Osteoblast (primary cell): ENCODE measurements around the gene MYO1G. TPM values are rescaled to one million over a fixed set of nuclear protein-coding genes. Genes with fewer than 3 reads are reported as not detected.
A peak's percentile ranks its signal among the peaks of the same experiment; 100 is the strongest.

Experiments
- DNase-seq: peaks from one replicate; pipeline ENCODE4 v3.0.0; 2011; ENCODE audit warnings: low spot score, mixed read lengths; ENCODE audit not compliant: insufficient read length; ENCODE audit errors: missing footprints
- H2AFZ ChIP-seq: 2 replicates; pipeline ENCODE4 v1.6.0; 2011; ENCODE audit warnings: mild to moderate bottlenecking, low read length
- H3K27ac ChIP-seq: 2 replicates; pipeline ENCODE4 v1.5.1; 2011; ENCODE audit warnings: mild to moderate bottlenecking, low read depth, low read length, moderate library complexity
- H3K27me3 ChIP-seq: 2 replicates; pipeline ENCODE4 v1.6.0; 2012; ENCODE audit warnings: mild to moderate bottlenecking, control low read depth, inconsistent platforms, low read length, moderate library complexity; ENCODE audit not compliant: insufficient read depth
- H3K36me3 ChIP-seq: 2 replicates; pipeline ENCODE4 v1.5.1; 2011; ENCODE audit warnings: mild to moderate bottlenecking, low read length, control low read depth, moderate library complexity; ENCODE audit not compliant: insufficient read depth
- H3K4me1 ChIP-seq: 2 replicates; pipeline ENCODE4 v1.5.1; 2011; ENCODE audit warnings: mild to moderate bottlenecking, low read length, control low read depth, moderate library complexity; ENCODE audit not compliant: insufficient read depth
- H3K4me2 ChIP-seq: 2 replicates; pipeline ENCODE4 v1.6.0; 2011; ENCODE audit warnings: mild to moderate bottlenecking, low read length; ENCODE audit not compliant: insufficient read depth
- H3K4me3 ChIP-seq: fragments of 200-600 bp; sonication (generic); 3 replicates; pipeline ENCODE4 v1.5.1; 2012; ENCODE audit warnings: mild to moderate bottlenecking, low read length, inconsistent platforms; ENCODE audit not compliant: insufficient read depth
- H3K79me2 ChIP-seq: 2 replicates; pipeline ENCODE4 v1.6.0; 2012; ENCODE audit warnings: mild to moderate bottlenecking, low read length, control low read depth, inconsistent platforms; ENCODE audit not compliant: insufficient read depth
- H3K9me3 ChIP-seq: 2 replicates; pipeline ENCODE4 v1.5.1; 2011; ENCODE audit warnings: low read depth, low read length, control low read depth
- H4K20me1 ChIP-seq: 2 replicates; pipeline ENCODE4 v1.6.0; 2012; ENCODE audit warnings: mild to moderate bottlenecking, low read length, control low read depth; ENCODE audit not compliant: insufficient read depth
- CTCF ChIP-seq: IDR thresholded peaks from 2 replicates; pipeline ENCODE4 v1.5.1; 2011; ENCODE audit warnings: mild to moderate bottlenecking, low read depth, low read length, moderate library complexity; ENCODE audit errors: extremely low read depth
- total RNA-seq: library from RNA; depleted of rRNA; stranded (reverse); fragments of >200 nt; gene quantifications from 2 replicates; pipeline ENCODE4 v1.2.3, GENCODE V29; 2012

The MYO1G gene
- total RNA-seq, 1 donor = 0.36 TPM

GRCh38 chr7:44985900-44986217 is 7.0 kb upstream of the MYO1G start:
- peak overlapping the region; percentile 97 for H2AFZ ChIP-seq

GRCh38 chr7:44985033-44985695 is 6.3 kb upstream of the MYO1G start:
- H3K27ac ChIP-seq = peak overlapping the region; percentile 98
- DNase-seq = no peak
- H3K4me2 ChIP-seq = peak overlapping the region; percentile 91
- peaks cover 27% of the 10 kb centered on the region for H3K79me2 ChIP-seq
- peaks cover 37% of the 10 kb centered on the region for H3K4me1 ChIP-seq
- no peaks in the 10 kb centered on the region for H3K9me3 ChIP-seq
- peak overlapping the region; percentile 83 for H3K4me3 ChIP-seq
- H2AFZ ChIP-seq = no peak overlapping the region
- H3K36me3 ChIP-seq = peaks cover 42% of the 10 kb centered on the region
- no peak for TF ChIP-seq CTCF
- no peaks in the 10 kb centered on the region for H3K27me3 ChIP-seq
- H4K20me1 ChIP-seq = peaks cover 16% of the 10 kb centered on the region

More at GRCh38 chr7:44985900-44986217, 7.0 kb upstream of the MYO1G start:
- Histone ChIP-seq H3K4me1 (peaks cover 36% of the 10 kb centered on the region), H3K27me3 (no peaks in the 10 kb centered on the region), H3K9me3 (no peaks in the 10 kb centered on the region), H3K79me2 (peaks cover 27% of the 10 kb centered on the region), H3K4me2 (peak overlapping the region; percentile 91), H3K36me3 (peaks cover 42% of the 10 kb centered on the region), H4K20me1 (peaks cover 16% of the 10 kb centered on the region), H3K27ac (peak overlapping the region; percentile 98), H3K4me3 (peak overlapping the region; percentile 83)
- no peak for TF ChIP-seq CTCF
- no peak for DNase-seq

- H3K4me2 ChIP-seq = peak overlapping the region; percentile 91
- TF ChIP-seq CTCF = no peak
These were observed 5.6 kb upstream of the MYO1G start for GRCh38 chr7:44984478-44984758.

GRCh38 chr7:44983742-44984477 is 5.1 kb upstream of the MYO1G start:
- Histone ChIP-seq H2AFZ (no peak overlapping the region), H3K27me3 (no peaks in the 10 kb centered on the region), H3K9me3 (no peaks in the 10 kb centered on the region), H3K4me2 (peak overlapping the region; percentile 91), H3K4me1 (peaks cover 39% of the 10 kb centered on the region), H3K79me2 (peaks cover 27% of the 10 kb centered on the region), H3K27ac (no peak overlapping the region), H3K4me3 (peak overlapping the region; percentile 83), H3K36me3 (peaks cover 42% of the 10 kb centered on the region), H4K20me1 (peaks cover 16% of the 10 kb centered on the region)
- no peak for DNase-seq
- TF ChIP-seq CTCF = no peak

More at GRCh38 chr7:44984478-44984758, 5.6 kb upstream of the MYO1G start:
- H3K27ac ChIP-seq = no peak overlapping the region
- H3K27me3 ChIP-seq = no peaks in the 10 kb centered on the region
- H4K20me1 ChIP-seq = peaks cover 16% of the 10 kb centered on the region
- peaks cover 39% of the 10 kb centered on the region for H3K4me1 ChIP-seq
- no peak for DNase-seq
- no peaks in the 10 kb centered on the region for H3K9me3 ChIP-seq
- H3K4me3 ChIP-seq = peak overlapping the region; percentile 83
- peaks cover 27% of the 10 kb centered on the region for H3K79me2 ChIP-seq
- H3K36me3 ChIP-seq = peaks cover 42% of the 10 kb centered on the region
- H2AFZ ChIP-seq = no peak overlapping the region
